Endodermal cell (in vitro differentiated cells): ENCODE results near the gene TTC39C. TPM values are rescaled to one million over a fixed set of nuclear protein-coding genes. Genes with fewer than 3 reads are reported as not detected.

Source experiments
- DNase-seq: peaks from one replicate; pipeline ENCODE4 v3.0.0-alpha.2; 2017
- H3K27ac ChIP-seq: 2 replicates; pipeline ENCODE4 v1.5.1; 2013; ENCODE audit warnings: mild to moderate bottlenecking, low read depth, low read length, moderate library complexity
- H3K27me3 ChIP-seq: 2 replicates; pipeline ENCODE4 v1.6.1; 2013; ENCODE audit warnings: mild to moderate bottlenecking, low read length, moderate library complexity; ENCODE audit not compliant: insufficient read depth, control insufficient read depth, poor library complexity, severe bottlenecking
- H3K36me3 ChIP-seq: 2 replicates; pipeline ENCODE4 v1.7.0; 2013; ENCODE audit warnings: mild to moderate bottlenecking, low read length, moderate library complexity; ENCODE audit not compliant: control insufficient read depth, insufficient read depth
- H3K4me1 ChIP-seq: one replicate; pipeline ENCODE4 v1.7.0; 2013; ENCODE audit warnings: low read length; ENCODE audit not compliant: control insufficient read depth, insufficient read depth
- H3K4me3 ChIP-seq: 2 replicates; pipeline ENCODE4 v1.5.1; 2013; ENCODE audit warnings: mild to moderate bottlenecking, low read length, moderate library complexity
- H3K9ac ChIP-seq: 2 replicates; pipeline ENCODE4 v1.6.1; 2013; ENCODE audit warnings: mild to moderate bottlenecking, low read length, moderate library complexity; ENCODE audit not compliant: poor library complexity, severe bottlenecking; ENCODE audit errors: extremely low read depth
- H3K9me3 ChIP-seq: 2 replicates; pipeline ENCODE4 v1.6.1; 2013; ENCODE audit warnings: mild to moderate bottlenecking, low read length, moderate library complexity; ENCODE audit not compliant: control insufficient read depth
- H3K27ac Mint-ChIP-seq: 2 replicates; pipeline ENCODE4 v1.8.0; 2020; ENCODE audit warnings: mixed read lengths
- H3K27me3 Mint-ChIP-seq: 2 replicates; pipeline ENCODE4 v1.8.0; 2021; ENCODE audit warnings: mild to moderate bottlenecking, mixed read lengths; ENCODE audit not compliant: insufficient read depth
- H3K36me3 Mint-ChIP-seq: 2 replicates; pipeline ENCODE4 v1.8.0; 2020; ENCODE audit warnings: low read depth, mixed read lengths
- H3K4me1 Mint-ChIP-seq: 2 replicates; pipeline ENCODE4 v1.8.0; 2020; ENCODE audit warnings: mixed read lengths
- H3K4me3 Mint-ChIP-seq: 2 replicates; pipeline ENCODE4 v1.8.0; 2020; ENCODE audit warnings: mild to moderate bottlenecking, moderate library complexity, mixed read lengths
- H3K9me3 Mint-ChIP-seq: 2 replicates; pipeline ENCODE4 v1.8.0; 2020; ENCODE audit warnings: mild to moderate bottlenecking, mixed read lengths
- WGBS, 2 experiments: methylation state at CpG; one replicate each; pipeline versions ENCODE4 v1.1.5 to v1.1.7; 2013; ENCODE audit warnings: missing lambda C conversion rate in 2 of 2, mixed read lengths in 1 of 2; ENCODE audit not compliant: insufficient coverage in 1 of 2, insufficient read length in 1 of 2; 5-methylcytosine and 5-hydroxymethylcytosine counted together
- total RNA-seq, 2 donors: library from RNA; stranded (reverse); fragmentation: NEBNext Ultra II Directional in 1 of 2; extraction: Animal tissue kit (Norgen Biotek cat#: 25700) in 1 of 2; gene quantifications; 2 replicates in 1 of 2; 3 replicates in 1 of 2; pipeline ENCODE4 v1.2.1, GENCODE V29; 2021
- TF ChIP-seq, protein P1 (sequence below): fragments of 200-600 bp; sonication (generic); conservative IDR thresholded peaks from 2 replicates; pipeline ENCODE4 v1.5.0; 2021; ENCODE audit warnings: antibody characterized with exemption, mild to moderate bottlenecking

Gene TTC39C
- total RNA-seq, 2 donors from 2014 or later = 14.0 to 19.7 TPM

DNA sequence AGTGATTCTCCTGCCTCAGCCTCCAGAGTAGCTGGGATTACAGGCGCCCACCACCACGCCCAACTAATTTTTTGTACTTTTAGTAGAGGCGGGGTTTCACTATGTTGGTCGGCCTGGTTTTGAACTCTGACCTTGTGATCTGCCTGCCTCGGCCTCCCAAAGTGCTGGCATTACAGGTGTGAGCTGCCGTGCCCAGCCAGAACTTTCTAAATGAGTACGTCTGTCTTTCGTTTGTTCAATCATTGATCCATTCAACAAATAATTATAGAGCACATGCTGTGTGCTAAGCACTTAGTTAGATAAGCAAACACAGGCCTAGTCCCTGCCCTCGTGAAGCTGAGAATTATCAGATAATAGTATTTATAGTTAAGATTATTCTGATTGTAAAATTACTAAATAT is 56.5 kb downstream of the TTC39C start:
- H3K27ac ChIP-seq = no peak overlapping the region
- H3K4me3 ChIP-seq = no peak overlapping the region
- no peaks in the 10 kb centered on the region for H3K9me3 ChIP-seq
- H3K4me1 ChIP-seq = peaks cover 6% of the 10 kb centered on the region
- no peak overlapping the region for H3K9ac ChIP-seq
- Mint-ChIP-seq H3K27me3 (no peaks in the 10 kb centered on the region), H3K36me3 (peaks cover 15% of the 10 kb centered on the region), H3K4me1 (peaks cover 6% of the 10 kb centered on the region), H3K27ac (no peak overlapping the region), H3K4me3 (no peak overlapping the region), H3K9me3 (peaks cover 4% of the 10 kb centered on the region)
- H3K27me3 ChIP-seq = no peaks in the 10 kb centered on the region
- WGBS, 2 experiments = 69 to 71% methylated on average over 6 to 9 of the region's 9 CpGs
- DNase-seq = no peak
- H3K36me3 ChIP-seq = no peaks in the 10 kb centered on the region
- TF ChIP-seq, protein P1, sequence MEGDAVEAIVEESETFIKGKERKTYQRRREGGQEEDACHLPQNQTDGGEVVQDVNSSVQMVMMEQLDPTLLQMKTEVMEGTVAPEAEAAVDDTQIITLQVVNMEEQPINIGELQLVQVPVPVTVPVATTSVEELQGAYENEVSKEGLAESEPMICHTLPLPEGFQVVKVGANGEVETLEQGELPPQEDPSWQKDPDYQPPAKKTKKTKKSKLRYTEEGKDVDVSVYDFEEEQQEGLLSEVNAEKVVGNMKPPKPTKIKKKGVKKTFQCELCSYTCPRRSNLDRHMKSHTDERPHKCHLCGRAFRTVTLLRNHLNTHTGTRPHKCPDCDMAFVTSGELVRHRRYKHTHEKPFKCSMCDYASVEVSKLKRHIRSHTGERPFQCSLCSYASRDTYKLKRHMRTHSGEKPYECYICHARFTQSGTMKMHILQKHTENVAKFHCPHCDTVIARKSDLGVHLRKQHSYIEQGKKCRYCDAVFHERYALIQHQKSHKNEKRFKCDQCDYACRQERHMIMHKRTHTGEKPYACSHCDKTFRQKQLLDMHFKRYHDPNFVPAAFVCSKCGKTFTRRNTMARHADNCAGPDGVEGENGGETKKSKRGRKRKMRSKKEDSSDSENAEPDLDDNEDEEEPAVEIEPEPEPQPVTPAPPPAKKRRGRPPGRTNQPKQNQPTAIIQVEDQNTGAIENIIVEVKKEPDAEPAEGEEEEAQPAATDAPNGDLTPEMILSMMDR = no peak

DNA sequence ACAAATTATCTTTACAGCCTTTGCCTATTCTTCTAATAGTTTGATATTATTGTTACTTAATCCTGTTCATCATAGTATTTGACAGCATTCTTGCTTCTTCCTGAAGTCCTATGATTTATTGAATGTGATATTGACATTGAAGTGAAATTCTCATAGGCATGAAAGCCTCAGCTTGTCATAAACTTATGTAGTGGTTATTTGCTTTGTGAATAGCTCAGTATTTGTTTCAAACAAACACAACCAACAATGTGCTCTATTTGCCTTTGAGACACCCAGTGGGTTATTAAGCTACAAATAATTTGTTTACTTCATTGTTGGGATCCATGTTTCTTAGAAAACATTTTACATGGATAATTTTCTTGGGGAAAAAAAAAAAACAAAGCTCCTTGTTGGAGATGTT is 57.2 kb downstream of the TTC39C start:
- Mint-ChIP-seq H3K27me3 (no peaks in the 10 kb centered on the region), H3K4me3 (no peak overlapping the region), H3K27ac (no peak overlapping the region), H3K9me3 (peaks cover 4% of the 10 kb centered on the region), H3K4me1 (peaks cover 13% of the 10 kb centered on the region), H3K36me3 (peaks cover 15% of the 10 kb centered on the region)
- no peak for DNase-seq
- Histone ChIP-seq H3K9ac (no peak overlapping the region), H3K9me3 (no peaks in the 10 kb centered on the region), H3K27me3 (no peaks in the 10 kb centered on the region), H3K36me3 (no peaks in the 10 kb centered on the region), H3K4me1 (peaks cover 6% of the 10 kb centered on the region), H3K4me3 (no peak overlapping the region), H3K27ac (no peak overlapping the region)
- TF ChIP-seq, protein P1 = no peak

DNA sequence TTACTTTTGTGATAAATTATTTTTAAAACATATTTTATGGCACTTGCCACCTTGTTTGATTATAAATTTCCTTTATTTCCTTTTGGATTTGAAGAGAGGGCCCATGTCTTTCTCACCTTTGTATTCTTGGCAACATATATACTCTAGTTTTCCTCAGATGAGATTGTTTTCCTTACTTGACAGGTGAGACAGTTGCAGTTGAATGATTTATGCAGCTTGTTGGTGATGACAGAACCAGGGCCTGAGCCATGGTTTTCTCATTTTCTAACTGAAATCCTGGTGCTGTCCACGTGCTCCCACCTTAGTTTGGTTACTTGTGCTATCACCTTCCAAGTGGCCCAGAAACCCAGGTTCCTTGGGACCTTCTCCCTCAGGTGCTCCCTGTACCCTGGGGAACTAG is 58.2 kb downstream of the TTC39C start:
- Histone ChIP-seq H3K4me1 (peaks cover 6% of the 10 kb centered on the region), H3K27ac (no peak overlapping the region), H3K9ac (no peak overlapping the region), H3K9me3 (no peaks in the 10 kb centered on the region), H3K36me3 (no peaks in the 10 kb centered on the region), H3K4me3 (no peak overlapping the region), H3K27me3 (no peaks in the 10 kb centered on the region)
- H3K27ac Mint-ChIP-seq = no peak overlapping the region
- H3K27me3 Mint-ChIP-seq = no peaks in the 10 kb centered on the region
- peaks cover 4% of the 10 kb centered on the region for H3K9me3 Mint-ChIP-seq
- TF ChIP-seq, protein P1 = no peak
- no peak for DNase-seq
- H3K4me1 Mint-ChIP-seq = peaks cover 13% of the 10 kb centered on the region
- peaks cover 15% of the 10 kb centered on the region for H3K36me3 Mint-ChIP-seq
- no peak overlapping the region for H3K4me3 Mint-ChIP-seq
- WGBS, 2 experiments = 92 to 96% methylated on average over 1 of the region's 1 CpG
